GDM1 (cell line): ENCODE results near the gene NOL6.
"Not testable (repeated sequence)": the region's sequence is repeated elsewhere in the genome, so short reads cannot be mapped to it uniquely, and the experiment has no call there.

Source experiments
- DNase-seq: peaks from one replicate; lab custom pipeline; 2025; lab: John Stamatoyannopoulos, UW

The NOL6 gene, protein sequence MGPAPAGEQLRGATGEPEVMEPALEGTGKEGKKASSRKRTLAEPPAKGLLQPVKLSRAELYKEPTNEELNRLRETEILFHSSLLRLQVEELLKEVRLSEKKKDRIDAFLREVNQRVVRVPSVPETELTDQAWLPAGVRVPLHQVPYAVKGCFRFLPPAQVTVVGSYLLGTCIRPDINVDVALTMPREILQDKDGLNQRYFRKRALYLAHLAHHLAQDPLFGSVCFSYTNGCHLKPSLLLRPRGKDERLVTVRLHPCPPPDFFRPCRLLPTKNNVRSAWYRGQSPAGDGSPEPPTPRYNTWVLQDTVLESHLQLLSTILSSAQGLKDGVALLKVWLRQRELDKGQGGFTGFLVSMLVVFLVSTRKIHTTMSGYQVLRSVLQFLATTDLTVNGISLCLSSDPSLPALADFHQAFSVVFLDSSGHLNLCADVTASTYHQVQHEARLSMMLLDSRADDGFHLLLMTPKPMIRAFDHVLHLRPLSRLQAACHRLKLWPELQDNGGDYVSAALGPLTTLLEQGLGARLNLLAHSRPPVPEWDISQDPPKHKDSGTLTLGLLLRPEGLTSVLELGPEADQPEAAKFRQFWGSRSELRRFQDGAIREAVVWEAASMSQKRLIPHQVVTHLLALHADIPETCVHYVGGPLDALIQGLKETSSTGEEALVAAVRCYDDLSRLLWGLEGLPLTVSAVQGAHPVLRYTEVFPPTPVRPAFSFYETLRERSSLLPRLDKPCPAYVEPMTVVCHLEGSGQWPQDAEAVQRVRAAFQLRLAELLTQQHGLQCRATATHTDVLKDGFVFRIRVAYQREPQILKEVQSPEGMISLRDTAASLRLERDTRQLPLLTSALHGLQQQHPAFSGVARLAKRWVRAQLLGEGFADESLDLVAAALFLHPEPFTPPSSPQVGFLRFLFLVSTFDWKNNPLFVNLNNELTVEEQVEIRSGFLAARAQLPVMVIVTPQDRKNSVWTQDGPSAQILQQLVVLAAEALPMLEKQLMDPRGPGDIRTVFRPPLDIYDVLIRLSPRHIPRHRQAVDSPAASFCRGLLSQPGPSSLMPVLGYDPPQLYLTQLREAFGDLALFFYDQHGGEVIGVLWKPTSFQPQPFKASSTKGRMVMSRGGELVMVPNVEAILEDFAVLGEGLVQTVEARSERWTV

DNA sequence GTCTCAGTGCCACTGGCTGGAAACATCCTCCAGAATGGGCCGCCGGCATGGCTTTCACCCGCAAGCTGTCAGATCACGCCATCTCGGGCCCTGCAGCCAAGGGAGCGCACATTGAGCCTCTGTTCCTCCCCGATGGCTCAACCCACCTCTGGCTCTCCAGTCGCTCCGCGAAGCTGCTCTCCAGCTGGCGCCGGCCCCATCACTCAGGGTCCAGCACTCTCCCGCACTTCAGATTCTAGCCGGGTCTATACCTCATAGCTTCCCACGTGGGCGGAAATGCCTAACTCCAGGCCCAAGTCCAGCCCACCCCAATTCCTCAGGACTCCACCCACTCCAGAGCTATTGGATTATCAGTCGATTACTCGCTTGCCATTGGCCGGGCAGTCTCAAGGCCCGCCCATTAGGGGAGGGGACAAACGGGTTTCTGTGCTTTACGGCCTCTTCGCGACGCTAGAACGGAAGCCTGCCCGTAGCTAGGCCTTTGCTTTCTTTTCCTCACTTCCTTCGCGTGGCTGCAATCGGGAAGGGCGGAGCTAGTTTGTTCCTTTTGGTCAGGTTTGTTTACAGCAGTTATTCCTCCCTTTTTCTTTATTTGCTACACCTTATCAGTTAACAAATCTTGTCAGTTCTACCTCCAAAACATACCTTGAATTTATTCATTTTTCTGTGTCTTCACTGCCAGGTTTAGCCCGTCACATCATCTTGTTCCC lies at the start of gene NOL6:
TSS of gene NOL6 (minus strand) at position 282 of the 710 bp plus-strand sequence. CDS start at position 200, 82 bp downstream.
- DNase-seq: peak; percentile 97

DNA sequence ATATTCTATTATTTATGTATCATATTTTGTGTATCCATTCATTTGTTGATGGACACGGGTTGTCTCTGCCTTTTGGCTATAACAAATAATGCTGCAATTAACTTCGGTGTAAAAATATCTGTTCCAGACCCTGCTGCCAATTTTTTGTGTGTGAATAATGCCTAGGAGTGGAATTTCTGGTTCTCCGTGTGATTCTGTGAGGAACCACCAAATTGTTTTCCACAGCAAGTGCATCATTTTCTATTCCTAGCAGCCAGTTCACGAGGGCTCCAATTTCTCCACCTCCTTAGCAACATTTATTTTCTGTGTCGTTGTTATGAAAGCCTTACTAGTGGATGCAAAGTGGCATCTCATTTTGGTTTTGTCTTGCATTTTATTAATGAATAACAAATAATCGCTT lies 48.1 kb upstream of the NOL6 start:
- not testable (repeated sequence) for DNase-seq

DNA sequence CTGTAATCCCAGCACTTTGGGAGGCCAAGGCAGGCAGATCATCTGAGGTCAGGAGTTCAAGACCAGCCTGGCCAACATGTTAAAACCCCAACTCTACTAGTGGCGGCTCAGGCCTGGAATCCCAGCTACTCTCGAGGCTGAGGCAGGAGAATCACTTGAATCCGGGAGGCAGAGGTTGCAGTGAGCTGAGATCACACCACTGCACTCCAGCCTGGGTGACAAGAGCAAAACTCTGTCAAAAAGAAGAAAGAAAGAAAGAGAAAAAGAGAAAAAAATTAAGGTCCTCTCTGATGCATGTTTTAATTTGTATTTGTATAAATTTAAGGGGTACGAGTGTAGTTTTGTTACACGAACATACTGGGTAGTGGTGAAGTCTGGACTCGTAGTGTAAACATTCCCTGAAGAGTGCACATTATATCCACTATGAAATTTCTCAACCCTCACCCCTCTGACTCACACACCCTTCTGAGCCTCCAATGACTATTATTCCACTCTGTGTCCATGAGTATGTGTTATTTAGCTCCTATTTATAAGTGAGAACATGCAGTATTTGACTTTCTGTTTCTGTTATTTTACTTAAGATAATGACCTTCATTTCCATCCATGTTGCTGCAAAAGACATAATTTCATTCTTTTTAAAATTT lies 44.3 kb upstream of the NOL6 start:
- not testable (repeated sequence) for DNase-seq

DNA sequence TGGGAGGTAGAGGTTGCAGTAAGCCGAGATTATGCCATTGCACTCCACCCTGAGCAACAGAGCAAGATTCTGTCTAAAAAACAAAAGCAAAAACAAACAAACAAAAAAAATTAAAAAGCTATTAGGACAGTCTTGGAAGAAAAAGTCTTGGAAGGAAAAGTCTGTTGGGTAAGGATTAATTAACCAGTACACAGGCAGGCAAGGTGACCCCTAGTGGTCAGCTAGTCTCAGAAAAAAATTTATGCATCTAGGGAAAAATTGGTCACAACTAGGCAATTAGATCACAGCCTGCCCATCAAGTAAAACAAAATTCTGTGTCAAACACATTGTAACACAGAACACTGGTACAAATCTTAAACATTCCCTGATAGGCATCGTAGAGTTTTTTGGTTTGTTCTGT lies 43.6 kb upstream of the NOL6 start:
- no peak for DNase-seq

DNA sequence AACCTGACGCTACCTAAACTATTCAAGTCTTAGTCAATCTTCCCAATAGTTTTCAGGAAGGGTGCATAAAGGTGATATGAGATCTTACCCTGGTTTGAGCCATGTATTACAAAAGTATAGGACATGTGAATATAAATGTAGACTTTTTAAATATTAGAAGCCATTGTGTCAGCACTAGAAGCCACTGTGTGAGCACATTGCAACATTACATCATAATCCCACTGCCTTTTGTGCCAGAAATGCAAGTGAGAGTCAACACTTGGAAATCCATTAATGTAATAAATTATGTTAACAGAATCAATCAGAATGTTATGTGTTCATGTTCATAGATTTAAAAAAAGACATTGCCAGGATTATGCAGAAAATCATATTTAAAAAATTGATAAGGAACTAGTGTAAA lies 42.7 kb upstream of the NOL6 start:
- not testable (repeated sequence) for DNase-seq

DNA sequence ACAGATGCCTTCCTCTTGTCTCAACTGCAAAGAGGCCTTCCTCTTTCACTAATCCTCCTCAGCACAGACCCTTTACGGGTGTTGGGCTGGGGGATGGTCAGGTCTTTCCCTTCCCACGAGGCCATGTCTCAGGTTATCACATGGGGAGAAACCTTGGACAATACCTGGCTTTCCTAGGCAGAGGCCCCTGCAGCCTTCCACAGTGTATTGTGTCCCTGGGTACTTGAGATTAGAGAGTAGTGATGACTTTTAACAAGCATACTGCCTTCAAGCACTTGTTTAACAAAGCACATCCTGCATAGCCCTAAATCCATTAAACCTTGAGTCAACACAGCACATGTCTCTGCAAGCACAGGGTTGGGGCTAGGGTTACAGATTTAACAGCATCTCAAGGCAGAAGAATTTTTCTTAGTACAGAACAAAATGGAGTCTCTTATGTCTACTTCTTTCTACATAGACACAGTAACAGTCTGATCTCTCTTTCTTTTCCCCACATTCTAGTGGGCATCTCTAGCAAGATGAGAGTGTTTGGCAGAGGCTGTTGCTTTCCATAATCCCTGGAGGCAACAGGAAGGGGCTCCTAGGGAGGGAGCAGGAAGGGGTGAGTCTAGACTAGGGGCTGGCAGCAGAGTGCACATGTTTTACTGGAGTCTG lies 41.7 kb upstream of the NOL6 start:
- not testable (repeated sequence) for DNase-seq

DNA sequence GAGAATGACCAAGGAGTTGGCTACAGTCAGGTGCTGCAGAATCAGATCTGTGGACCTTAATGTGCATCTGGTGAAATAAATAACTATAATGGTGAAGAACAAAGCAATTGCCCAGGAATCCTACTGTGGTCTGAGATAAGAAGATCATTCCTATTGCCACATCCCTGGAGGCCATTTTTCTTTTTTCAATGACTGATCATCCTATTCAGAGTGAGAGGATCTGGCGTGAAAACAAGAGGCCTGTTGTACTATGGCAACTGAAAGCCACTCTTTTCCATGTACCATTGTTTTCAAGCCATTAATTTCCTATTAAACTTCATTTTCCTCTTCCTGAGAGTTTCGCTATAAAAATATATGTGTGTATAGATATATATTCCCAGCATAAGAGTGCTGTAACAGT lies 38.8 kb upstream of the NOL6 start:
- DNase-seq: not testable (repeated sequence)

DNA sequence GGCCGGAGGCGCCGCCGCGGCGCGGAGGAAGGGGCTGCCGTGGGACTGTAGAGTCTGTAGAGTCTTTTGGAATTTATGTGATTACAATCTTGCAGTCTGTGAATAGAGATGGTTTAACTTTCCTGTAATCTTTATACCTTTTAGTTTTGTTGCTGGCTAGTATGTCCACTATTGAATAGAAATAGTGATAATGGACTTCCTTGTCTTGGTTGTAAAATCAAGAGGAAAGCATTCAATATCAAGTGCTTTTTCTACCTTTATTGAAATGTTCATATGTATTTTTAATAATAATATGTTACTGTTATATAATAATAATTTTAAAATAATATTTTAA lies 37.4 kb upstream of the NOL6 start:
- not testable (repeated sequence) for DNase-seq

DNA sequence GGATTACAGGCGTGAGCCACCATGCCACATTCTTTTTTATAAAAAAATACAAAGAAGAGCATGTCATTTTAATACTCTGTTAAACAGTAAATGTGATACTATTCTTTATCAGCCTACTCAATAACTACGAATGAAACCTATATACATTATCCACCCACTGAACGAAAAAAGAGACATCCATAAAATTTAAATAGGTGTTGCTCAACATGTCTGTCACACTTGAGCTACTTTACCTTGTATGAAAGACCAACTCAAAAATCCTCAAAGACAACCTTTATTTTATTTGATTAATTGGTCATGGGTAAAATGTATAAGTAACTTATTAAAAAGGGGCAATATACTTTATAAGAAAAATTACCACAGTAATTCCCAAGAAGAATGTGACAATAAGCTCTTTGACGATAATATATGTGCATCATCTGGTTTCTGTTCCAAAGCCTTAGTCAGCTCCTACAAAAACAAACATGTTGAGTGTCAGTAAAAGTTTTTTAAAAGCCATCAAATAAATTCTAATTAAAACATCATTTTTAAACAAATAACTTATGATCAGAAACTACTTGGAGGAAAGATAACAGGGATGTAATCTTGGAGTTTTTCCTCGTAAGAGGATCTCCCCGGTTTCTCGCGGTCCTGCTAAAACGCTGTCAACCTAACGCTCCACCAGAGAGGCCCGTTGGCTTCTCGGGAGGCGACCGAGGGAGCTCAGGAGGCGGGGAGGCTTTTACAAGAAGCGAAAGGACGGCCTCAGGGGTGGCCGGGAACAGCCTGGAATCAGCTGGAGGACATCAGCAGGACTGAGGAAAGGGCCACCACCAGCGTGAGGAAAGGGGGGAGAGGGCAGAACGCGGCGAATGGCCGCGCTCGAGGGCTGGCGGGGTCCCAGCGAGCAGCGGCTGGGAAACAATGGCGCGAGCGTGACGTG lies 36.8 kb upstream of the NOL6 start:
- DNase-seq: peak; percentile 58

DNA sequence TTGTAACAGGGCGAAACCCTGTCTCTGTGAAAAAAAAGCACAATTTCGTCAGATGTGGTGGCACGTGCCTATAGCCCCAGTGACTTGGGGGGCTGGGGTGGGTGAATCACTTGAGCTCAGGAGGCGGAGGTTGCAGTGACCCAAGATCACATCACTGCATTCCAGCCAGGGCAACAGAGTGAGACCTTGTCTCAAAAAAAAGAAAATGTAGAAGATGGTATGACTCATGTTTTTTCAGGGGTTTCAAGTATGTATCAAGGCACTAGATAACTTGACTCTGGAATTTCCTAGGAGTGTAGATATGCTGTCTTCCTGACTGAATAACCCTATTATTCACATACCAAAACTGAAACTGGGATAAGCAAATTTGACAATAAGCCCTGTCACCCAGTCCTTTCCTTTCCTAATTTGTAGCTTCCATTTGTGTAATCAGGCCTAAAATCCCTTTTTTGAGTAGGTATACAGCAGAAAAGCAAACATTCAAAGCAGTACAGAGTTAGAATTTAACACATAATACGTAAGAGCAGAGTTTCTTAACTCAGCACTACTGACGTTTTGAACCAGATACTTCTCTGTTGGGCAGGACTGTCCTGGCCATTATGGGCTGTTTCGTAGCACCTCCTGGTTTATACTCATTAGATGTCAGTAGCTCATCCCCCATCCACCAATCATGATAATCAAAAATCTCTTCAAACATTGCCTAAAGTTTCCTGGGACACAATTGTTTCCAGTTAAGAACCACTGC lies 33.1 kb upstream of the NOL6 start:
- DNase-seq: no peak

DNA sequence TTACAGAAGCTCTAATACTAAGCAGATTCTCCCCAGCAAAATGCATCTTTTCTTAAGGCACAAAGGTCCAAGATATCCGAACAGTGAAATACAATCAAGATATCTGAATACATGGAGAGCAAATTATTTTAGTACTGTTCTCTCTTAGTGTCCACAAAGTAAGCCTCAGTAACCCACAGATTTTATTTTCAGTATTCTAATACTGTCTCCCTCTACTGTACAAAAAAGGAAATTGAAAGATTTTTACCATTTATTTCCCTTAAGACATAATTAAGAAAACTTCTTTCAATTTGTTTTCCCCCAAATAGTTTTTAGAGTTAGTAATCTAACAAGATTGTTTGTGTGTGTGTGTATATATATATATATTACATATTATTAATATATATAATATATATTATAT lies 24.7 kb upstream of the NOL6 start:
- no peak for DNase-seq

DNA sequence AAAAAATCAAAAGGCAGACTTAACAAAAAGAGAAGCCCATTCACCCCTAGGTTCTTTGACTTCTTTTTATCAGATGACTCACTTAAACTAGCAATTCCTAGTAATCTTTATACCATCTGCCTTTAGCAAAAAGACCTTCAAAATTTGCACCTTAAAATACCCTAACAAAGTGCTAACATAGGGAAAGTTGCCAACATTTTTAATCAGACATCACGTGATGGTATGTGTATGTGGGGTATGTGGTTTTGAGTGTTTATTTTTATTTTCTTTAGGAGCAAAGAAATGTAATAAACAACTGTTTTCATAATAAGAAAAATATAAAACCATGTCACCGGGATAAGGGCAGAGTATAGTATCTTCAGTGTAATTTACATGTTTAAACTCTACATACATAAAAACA lies 20.1 kb upstream of the NOL6 start:
- DNase-seq: not testable (repeated sequence)

DNA sequence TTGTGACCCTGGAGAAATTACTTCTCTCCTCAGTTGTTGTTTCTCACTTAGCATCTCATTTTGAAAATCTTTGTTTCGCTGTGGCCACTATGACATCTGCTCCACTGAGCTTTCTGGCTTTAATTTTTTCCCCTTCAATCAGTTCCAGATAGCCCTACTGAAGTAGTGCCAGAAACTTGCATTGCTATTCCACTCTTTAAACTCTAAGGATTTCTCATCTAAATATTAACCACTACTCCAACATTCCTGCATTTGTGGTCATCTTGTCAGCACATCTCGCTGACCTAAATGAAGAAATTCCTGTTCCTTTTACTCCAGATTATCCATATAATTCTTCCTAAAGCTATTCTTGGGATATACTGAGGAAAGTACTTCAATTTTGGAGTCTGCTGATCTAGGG lies 15.3 kb upstream of the NOL6 start:
- DNase-seq: no peak

DNA sequence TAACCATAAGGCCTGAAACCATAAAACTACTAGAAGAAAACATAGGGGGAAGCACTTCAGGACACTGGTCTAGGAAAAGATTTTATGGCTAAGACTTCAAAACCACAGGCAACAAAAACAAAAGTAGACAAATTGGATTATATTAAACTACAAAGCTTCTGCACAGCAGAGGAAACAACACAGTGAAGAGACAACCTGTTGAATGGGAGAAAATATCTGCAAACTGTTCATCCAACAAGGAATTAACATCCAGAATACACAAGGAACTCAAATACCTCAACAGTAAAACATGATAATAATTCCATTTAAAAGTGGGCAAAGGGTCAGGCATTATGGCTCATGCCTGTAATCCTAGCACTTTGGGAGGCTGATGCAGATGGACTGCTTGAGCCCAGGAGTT lies 11.6 kb upstream of the NOL6 start:
- DNase-seq: not testable (repeated sequence)

DNA sequence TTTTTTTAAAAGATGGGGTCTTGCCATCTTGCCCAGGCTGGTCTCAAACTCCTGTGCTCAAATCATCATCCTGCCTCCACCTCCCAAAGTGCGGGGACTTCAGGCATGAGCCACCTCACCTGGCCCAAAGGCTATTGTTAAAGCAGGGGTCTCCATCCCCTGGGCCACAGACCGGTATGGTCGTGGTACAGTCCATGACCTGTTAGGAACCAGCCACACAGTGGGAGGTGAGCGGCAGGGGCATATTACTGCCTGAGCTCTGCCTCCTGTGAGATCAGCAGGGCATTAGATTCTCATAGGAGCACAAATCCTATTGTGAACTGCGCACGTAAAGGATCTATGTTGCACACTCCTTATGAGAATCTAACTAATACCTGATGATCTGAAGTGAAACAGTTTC lies 7.3 kb upstream of the NOL6 start:
- DNase-seq: no peak

DNA sequence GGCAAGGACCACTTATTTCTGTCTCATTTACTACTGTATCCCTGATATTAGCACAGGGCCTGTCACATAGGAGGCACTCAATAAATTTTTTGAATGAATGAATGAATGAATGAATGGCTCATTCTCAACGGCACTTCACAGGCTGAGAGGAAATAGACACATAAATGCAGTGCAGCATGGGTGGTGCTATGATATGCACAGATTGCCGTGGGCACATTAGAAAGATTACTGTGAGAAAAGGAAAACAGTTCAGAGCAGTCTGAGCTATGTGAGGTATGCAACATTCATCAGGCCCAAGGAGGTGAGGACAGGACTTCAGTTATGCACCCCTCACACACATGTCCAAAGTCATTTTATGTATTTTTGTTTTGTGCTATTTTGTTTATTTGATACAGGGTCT lies 6.4 kb upstream of the NOL6 start:
- DNase-seq: no peak

DNA sequence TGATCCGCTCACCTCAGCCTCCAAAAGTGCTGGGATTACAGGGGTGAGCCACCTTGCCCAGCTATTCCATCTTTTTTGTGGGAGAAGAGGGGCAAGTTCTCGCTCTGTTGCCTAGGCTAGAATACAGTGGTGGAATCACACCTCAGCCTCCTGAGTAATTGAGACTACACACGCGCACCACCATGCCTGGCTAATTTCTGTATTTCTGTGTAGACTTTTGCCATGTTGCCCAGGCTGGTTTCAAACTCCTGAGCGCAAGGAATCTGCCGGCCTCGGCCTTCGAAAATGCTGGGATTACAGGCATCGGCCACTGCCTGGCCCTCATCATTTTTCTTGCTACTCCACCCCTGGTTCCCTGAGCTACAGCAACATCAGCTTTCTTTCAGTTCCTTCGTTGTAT lies 2.8 kb upstream of the NOL6 start:
- DNase-seq: no peak

DNA sequence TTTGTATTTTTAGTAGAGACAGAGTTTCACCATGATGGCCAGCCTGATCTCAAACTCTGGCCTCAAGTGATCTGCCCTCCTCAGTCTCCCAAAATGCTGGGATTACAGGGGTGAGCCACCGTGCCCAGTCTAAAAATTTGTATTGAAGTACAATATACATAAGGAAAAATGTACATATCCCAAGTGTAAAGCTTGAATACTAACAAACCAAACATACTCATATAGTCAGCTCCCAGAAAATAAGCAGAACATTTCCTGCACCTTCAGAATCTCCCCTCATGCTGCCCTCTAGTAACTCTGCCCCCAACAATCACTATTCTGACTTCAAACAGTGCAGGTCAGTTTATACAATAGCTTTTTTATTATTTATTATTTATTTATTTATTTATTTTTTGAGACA lies 1.6 kb upstream of the NOL6 start:
- DNase-seq: no peak
